G401.6 (cell line): ENCODE measurements around the gene FAM107B.

Experiments
- FAIRE-seq: peaks from 2 replicates; lab custom pipeline; 2012; peaks lifted over from hg19 to GRCh38; lab: Jason Lieb, UNC

The FAM107B gene

GRCh38 chr10:14489522-14490177 lies 285.0 kb downstream of the FAM107B start:
- FAIRE-seq: no peak

DNA sequence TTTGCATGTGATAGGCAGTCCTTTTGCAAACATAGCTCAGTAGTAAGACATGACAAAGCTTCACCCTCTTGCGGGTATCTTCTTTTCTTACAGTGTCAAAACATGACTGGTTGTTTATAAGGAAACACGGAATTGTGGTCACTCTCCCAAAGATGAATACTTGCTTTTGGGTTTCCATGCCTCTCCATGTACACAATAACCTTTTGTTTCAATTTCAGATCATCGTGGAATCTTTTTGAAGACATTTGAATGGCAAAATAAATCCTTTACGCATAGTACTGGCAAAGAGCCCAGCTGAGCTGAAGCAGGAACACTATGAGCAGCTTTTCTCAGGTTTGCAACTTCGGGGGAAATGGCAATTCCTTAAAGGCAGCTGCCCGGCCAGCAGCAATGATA lies 287.2 kb downstream of the FAM107B start:
- FAIRE-seq: no peak

DNA sequence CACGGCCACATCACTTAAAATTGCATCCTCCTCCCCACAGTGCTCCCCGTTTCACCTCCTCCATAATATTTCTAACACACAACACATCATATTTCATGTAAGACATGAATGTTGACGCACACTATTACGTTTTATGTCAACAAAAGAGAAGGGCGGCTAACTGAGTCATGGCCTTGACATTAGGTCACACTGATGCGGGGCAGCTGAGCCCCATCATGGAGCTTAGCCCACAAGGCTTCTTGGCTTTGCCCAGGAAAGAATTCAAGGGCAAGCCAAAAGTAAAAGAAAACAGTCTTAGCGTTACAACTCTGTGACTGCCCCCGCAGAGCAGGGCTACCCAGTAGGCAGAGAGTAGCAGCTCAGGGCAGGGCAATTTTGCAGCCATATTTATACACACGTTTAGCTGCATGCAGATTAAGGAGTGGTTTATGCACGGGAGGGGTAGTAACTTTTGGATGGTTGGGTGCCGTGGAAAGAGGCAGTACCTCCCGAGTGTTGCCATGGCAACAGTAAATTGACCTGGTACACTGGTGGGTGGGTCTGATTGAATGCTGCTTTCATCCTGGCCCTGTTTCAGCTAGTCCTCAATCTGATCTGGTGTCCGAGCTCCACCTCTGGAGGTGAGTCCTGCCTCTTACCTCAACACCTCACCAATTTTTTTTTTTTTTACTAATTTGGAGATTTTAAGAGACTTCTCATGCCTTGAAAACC lies 287.8 kb downstream of the FAM107B start:
- no peak for FAIRE-seq

- peak; percentile 79 for FAIRE-seq
These were observed 288.7 kb downstream of the FAM107B start for GRCh38 chr10:14485986-14486385.

DNA sequence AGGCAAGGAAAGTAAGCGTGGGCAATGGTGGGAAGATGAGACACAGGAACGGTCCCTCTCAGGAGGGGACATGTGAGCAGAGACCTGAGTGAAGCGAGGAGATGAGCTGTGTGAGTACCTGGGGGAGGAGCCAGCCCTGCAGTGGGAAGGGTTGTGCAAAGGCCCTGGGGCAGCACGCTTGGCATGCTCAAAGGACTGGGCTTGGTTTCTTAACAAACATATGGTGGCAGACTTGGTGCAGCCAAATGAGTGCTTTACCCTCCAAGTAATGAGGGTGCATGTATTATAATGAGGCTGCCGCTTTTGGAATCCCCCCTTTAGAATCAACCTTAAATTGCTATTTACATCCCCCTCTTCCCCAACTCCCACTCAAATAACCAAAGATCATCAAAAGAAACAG lies 291.3 kb downstream of the FAM107B start:
- FAIRE-seq: no peak

GRCh38 chr10:14481752-14482151 lies 292.9 kb downstream of the FAM107B start:
- FAIRE-seq: no peak

GRCh38 chr10:14481014-14481413 lies 293.7 kb downstream of the FAM107B start:
- FAIRE-seq: no peak

DNA sequence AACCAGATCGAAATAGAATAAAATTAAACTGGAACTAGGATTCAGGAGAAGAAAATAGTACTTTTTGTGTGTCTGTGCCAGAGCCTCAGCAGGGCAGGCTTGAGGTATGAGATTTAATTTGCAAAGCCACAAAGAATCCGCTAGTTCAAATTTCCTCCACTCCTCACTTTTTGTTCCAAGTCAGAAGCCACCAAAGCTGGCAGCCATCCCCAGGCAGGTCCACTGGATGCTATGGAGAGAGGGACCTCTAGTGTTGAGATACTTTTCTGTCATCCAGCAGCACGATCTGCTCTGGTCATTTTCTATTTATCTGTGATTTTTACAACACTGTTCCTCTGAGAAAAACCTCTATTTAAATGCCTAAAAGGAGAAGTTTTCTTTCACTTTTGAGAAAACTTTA lies 296.1 kb downstream of the FAM107B start:
- peak; percentile 99 for FAIRE-seq

DNA sequence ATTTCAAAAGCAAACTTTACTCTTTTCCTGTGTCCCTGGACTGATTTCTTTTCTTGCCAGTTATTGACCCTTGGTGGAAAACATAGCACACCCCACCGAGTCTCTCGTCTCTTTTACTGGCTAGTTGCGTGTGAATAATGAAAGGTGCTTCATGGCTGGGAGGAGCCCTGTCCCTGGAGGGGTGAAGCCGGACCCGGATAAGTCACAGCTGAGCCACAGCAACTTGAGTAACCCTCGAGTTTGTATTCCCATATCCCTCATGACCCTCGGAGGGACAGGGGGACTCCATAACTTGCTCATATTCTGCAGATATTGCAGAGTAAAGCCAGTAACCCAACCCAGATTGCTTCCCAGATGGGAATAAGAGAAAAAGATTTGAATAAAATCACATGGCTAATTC lies 296.5 kb downstream of the FAM107B start:
- no peak for FAIRE-seq

DNA sequence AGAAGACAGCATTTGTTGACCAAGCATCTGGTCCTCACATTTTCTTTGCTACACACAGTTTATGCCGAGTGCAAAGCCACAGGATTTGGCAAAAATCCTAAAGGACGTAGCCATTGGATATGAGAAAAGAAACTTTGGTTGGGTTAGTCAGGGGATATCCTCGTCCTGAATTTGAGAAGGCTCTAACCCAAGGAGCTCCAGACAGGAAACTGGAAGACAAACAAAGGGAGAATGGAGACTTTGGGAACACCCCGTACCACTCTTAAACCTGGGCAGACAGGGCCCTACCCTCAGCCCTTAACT lies 297.3 kb downstream of the FAM107B start:
- no peak for FAIRE-seq

DNA sequence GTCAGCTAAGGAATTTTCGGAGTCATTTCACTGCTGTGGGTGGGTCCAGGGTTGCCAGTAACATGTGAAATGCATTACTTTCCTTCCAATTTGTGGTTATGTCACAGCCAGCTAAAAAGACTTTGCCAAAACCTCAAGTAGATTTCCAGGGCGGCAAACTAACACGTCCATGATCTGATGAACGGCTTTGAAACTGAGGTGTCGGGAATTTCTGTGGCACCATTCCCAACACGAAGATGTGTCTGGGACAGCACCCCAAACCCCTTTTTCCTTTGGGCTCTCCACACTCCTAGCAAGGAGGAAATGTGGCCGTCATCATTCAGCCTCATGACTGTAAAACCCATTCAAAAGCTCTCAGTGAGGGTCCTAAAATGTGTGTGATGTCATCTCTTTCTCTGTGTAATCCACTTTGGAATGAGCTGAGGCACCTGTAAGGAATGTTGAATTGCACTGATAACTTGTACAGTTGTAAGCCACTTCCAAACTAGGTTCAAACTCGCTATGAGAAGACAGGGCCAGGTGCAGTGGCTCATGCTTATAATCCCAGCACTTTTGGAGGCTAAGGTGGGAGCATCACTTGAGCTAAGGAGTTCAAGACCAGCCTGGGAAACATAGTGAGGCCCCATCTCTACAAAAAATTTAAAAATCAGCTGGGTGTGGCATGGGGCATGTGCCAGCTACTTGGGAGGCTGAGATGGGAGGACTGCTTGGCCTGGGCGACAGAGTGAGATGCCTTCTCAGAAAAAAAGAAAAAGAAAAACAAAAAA lies 297.9 kb downstream of the FAM107B start:
- peak; percentile 100 for FAIRE-seq

DNA sequence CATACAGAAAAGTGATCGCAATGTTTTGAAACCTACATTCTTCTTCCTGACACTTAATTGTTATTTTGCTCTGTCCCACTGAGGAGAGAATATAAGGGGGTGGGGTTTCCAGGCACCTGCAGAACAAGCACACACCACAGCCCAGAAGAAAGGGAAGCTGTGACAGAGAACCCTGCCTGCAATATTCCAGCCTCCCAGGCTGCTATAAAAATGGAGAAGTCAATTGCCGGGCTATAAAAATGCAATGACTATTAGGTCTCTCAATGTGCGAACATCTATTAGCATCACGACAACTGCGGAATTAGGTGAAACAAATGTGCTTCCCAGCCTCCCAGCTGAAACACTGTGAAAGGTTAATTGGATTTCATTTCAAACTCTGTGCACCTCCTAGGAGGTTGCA lies 298.7 kb downstream of the FAM107B start:
- no peak for FAIRE-seq

DNA sequence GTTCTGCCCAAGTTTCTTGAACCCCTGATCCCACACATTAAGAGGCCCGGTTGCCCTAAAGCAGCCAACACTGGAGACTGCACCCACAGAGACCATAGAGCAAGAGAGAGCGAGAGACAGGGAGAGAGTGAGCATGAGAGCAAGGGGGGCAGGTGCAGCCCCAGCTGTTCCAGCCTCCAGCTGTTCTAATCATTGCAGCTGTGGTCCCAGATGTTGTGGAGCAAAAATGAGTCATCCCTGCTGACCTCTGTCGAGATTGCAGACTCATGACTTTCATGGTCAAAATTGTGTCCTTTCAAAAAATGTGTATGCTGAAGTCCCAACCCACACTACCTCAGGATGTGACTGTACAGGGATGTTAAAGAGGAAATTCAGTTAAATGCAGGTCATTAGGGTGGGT lies 300.0 kb downstream of the FAM107B start:
- FAIRE-seq: no peak

DNA sequence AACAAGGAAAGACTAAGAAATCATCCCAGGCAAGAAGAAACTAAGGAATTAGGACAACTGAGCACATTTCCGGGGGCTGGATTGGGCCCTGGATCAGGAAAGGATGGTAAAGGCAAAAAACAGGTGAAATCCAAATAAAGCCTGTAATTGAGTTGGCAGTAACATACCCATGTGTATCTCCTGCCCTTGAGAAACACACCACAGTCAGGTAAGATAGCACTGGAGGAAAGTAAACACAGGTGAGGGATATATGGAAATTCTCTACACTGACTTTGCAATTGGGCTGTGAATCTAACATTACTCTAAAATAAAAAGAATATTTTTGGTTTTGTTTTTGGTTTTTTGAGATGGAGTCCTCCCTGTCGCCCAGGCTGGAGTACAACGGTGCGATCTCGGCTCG lies 303.8 kb downstream of the FAM107B start:
- no peak for FAIRE-seq

DNA sequence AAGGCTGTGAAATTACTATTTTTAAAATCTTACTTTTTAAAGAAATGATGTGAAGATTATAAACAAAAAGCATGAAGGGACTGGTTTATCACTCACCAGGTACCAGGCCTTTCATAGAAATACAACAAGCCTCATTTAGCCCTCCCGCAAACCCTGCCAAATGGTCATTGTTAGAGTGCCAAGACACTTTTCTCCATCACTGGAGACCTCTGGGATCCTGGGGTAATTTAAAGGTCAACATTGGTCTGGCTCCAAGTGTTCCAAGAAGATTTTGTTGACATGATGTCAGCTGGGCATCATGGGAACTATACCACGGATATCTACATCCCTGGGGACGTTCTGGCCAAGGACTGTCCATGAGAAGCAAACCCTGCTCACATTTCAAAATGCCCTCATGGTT lies 306.0 kb downstream of the FAM107B start:
- FAIRE-seq: no peak
